K562 (cell line): ENCODE results near the gene DNAJC25. TPM values are rescaled to one million over a fixed set of nuclear protein-coding genes. Genes with fewer than 3 reads are reported as not detected.

ENCODE experiments used
- ATAC-seq: fragments of 200-7000 bp; cut with Tn5 transposase; 3 replicates; pipeline ENCODE4 v1.9.1; 2020; ENCODE audit warnings: moderate library complexity
- BruUV-seq: library from RNA; stranded (reverse); fragments of 400-500 nt; replicated peaks from 2 replicates; lab custom pipeline; 2021; lab: Mats Ljungman, UMichigan
- CTCF ChIA-PET: fragments of 300-600 bp; formaldehyde crosslinking; extraction: SDS; loops from one replicate; lab custom pipeline; 2021; ENCODE audit warnings: low intra/inter-chr PET ratio; lab: Yijun Ruan, JAX
- POLR2A ChIA-PET: fragments of 300-600, 350-650 bp; sonication (Branson Sonifier 250); formaldehyde crosslinking; extraction: SDS; loops from one replicate; lab custom pipeline; 2021; ENCODE audit warnings: antibody characterized with exemption, inconsistent platforms; lab: Yijun Ruan, JAX
- DNase-seq, 4 experiments: peaks; one replicate each; pipeline versions ENCODE4 v3.0.0 to v3.0.0-alpha.2; 2011 to 2018; ENCODE audit warnings: low spot score in 3 of 4, mixed read lengths in 3 of 4; ENCODE audit errors: extremely low read depth in 1 of 4
- FAIRE-seq: peaks from 2 replicates; lab custom pipeline; 2011; peaks lifted over from hg19 to GRCh38; lab: Jason Lieb, UNC
- H2AFZ ChIP-seq: 2 replicates; pipeline ENCODE4 v1.6.0; 2011; ENCODE audit warnings: low read depth, low read length, control low read depth, inconsistent platforms
- H3K27ac ChIP-seq: fragments of 200-600 bp; 3 replicates; pipeline ENCODE4 v1.8.0; 2011; ENCODE audit warnings: low read depth, mild to moderate bottlenecking, control low read depth, inconsistent platforms, low read length, moderate library complexity, mixed read lengths; ENCODE audit errors: extremely low read depth
- H3K27me3 ChIP-seq, 2 experiments: fragments of 300-600 bp in 1 of 2; 2 replicates in 1 of 2; 3 replicates in 1 of 2; pipeline versions ENCODE4 v1.6.0 to v1.8.0; 2011; ENCODE audit warnings: inconsistent platforms in 2 of 2, low read length in 2 of 2, mild to moderate bottlenecking in 1 of 2, mixed read lengths in 1 of 2, moderate library complexity in 1 of 2; ENCODE audit not compliant: control insufficient read depth in 2 of 2, insufficient read depth in 2 of 2
- H3K36me3 ChIP-seq: fragments of 300-600 bp; 3 replicates; pipeline ENCODE4 v1.8.0; 2011; ENCODE audit warnings: mild to moderate bottlenecking, low read length, inconsistent platforms; ENCODE audit not compliant: control insufficient read depth, insufficient read depth
- H3K4me1 ChIP-seq, 2 experiments: fragments of 200-600 bp in 1 of 2; replicated peaks in 1 of 2; 2 replicates in 1 of 2; 3 replicates in 1 of 2; pipeline versions ENCODE4 v1.5.1 to v1.8.0; 2011; ENCODE audit warnings: inconsistent platforms in 2 of 2, low read length in 2 of 2, mild to moderate bottlenecking in 1 of 2, mixed read lengths in 1 of 2, moderate library complexity in 1 of 2; ENCODE audit not compliant: control insufficient read depth in 2 of 2, insufficient read depth in 2 of 2
- H3K4me2 ChIP-seq: 2 replicates; pipeline ENCODE4 v1.6.1; 2011; ENCODE audit warnings: low read length, control low read depth, inconsistent platforms, mixed read lengths; ENCODE audit not compliant: insufficient read depth
- H3K4me3 ChIP-seq: fragments of 200-600 bp; sonication (generic), shearing (Covaris generic); 2 replicates; pipeline ENCODE4 v1.5.1; 2016; ENCODE audit warnings: control low read depth, inconsistent platforms
- H3K79me2 ChIP-seq: fragments of 200-600 bp; 3 replicates; pipeline ENCODE4 v1.8.0; 2011; ENCODE audit warnings: low read length, inconsistent platforms; ENCODE audit not compliant: control insufficient read depth, insufficient read depth
- H3K9ac ChIP-seq, 2 experiments: 2 replicates each; pipeline versions ENCODE4 v1.6.0 to v1.6.1; 2011; ENCODE audit warnings: low read depth in 2 of 2, low read length in 2 of 2, control low read depth in 1 of 2, inconsistent platforms in 1 of 2, mild to moderate bottlenecking in 1 of 2, mixed read lengths in 1 of 2; ENCODE audit not compliant: insufficient read depth in 1 of 2
- H3K9me1 ChIP-seq: one replicate; pipeline ENCODE4 v1.6.0; 2011; ENCODE audit warnings: inconsistent platforms, mild to moderate bottlenecking, low read length, moderate library complexity; ENCODE audit not compliant: control insufficient read depth, insufficient read depth
- H3K9me3 ChIP-seq: replicated peaks from 2 replicates; pipeline ENCODE4 v1.5.1; 2011; ENCODE audit warnings: low read depth, low read length, inconsistent platforms; ENCODE audit not compliant: control insufficient read depth, insufficient read depth
- H4K20me1 ChIP-seq: replicated peaks from 2 replicates; pipeline ENCODE4 v1.6.1; 2011; ENCODE audit warnings: low read length, inconsistent platforms, mixed read lengths; ENCODE audit not compliant: control insufficient read depth, insufficient read depth
- CBX3 ChIP-seq, 2 experiments: IDR thresholded peaks; 1 replicate in 1 of 2; 2 replicates in 1 of 2; pipeline ENCODE4 v1.6.1; 2012; ENCODE audit warnings: inconsistent platforms in 2 of 2, low read length in 2 of 2, borderline replicate concordance in 1 of 2, control low read depth in 1 of 2
- FOXA1 ChIP-seq: fragments of 450-650 bp; IDR thresholded peaks from 2 replicates; pipeline ENCODE4 v1.6.1; 2016; ENCODE audit warnings: mild to moderate bottlenecking, borderline replicate concordance
- HDAC6 ChIP-seq: IDR thresholded peaks from 2 replicates; pipeline ENCODE4 v1.6.1; 2012; ENCODE audit warnings: low read depth, mild to moderate bottlenecking, control low read depth, inconsistent platforms, low read length, moderate library complexity
- HEY1 ChIP-seq: fragments of 250-450 bp; sonication (Bioruptor Pico); IDR thresholded peaks from 2 replicates; pipeline ENCODE4 v1.5.0; 2020; ENCODE audit warnings: mild to moderate bottlenecking, moderate library complexity, borderline replicate concordance
- KLF10 ChIP-seq: fragments of 250-450 bp; sonication (Bioruptor Pico); IDR thresholded peaks from 2 replicates; pipeline ENCODE4 v1.6.1; 2021; ENCODE audit warnings: matching md5 sums
- MCM2 ChIP-seq: fragments of 450-650 bp; IDR thresholded peaks from 2 replicates; pipeline ENCODE4 v1.6.1; 2017; ENCODE audit warnings: low read depth, mild to moderate bottlenecking
- MED1 ChIP-seq: sonication (generic); formaldehyde crosslinking; IDR thresholded peaks from 2 replicates; pipeline ENCODE4 v1.8.1; 2023; ENCODE audit warnings: missing genetic modification reagents, borderline replicate concordance
- MEF2D ChIP-seq: conservative IDR thresholded peaks from 2 replicates; pipeline ENCODE4 v1.6.1; 2016; ENCODE audit warnings: low read depth, missing genetic modification characterization, missing compliant biosample characterization
- ZBTB11 ChIP-seq, 3 experiments: fragments of 200-800 bp in 1 of 3; fragments of 250-450 bp in 1 of 3; fragments of 450-650 bp in 1 of 3; sonication (Bioruptor Pico) in 1 of 3; sonication (Bioruptor generic) in 1 of 3; formaldehyde crosslinking in 1 of 3; IDR thresholded peaks; 2 replicates each; pipeline versions ENCODE4 v1.6.1 to v1.8.0; 2016 to 2022; ENCODE audit warnings: mild to moderate bottlenecking in 2 of 3, missing genetic modification characterization in 2 of 3, missing compliant biosample characterization in 1 of 3, moderate library complexity in 1 of 3
- ZEB2 ChIP-seq: fragments of 450-650 bp; IDR thresholded peaks from 2 replicates; pipeline ENCODE4 v1.6.1; 2016
- ZSCAN29 ChIP-seq: fragments of 450-650 bp; IDR thresholded peaks from 2 replicates; pipeline ENCODE4 v1.6.1; 2017
- WGBS: fragments of 100-300 bp; shearing (Covaris generic); methylation state at CpG from one replicate; pipeline ENCODE4 v1.1.6; 2016; ENCODE audit warnings: low coverage, mixed read lengths; ENCODE audit not compliant: insufficient coverage; ENCODE audit errors: missing lambda C conversion rate; 5-methylcytosine and 5-hydroxymethylcytosine counted together
- in situ Hi-C: fragments of 300-500 bp; cut with MboI; formaldehyde crosslinking; loops from 4 replicates; pipeline ENCODE4 v1.15.0; 2018; ENCODE audit warnings: inconsistent platforms, mixed read lengths
- intact Hi-C: fragments of 100-400 bp; cut with micrococcal nuclease; formaldehyde crosslinking; loops from 2 replicates; pipeline ENCODE4 v1.14.2; 2022
- polyA plus RNA-seq, 8 experiments: library from polyadenylated mRNA; depleted of rRNA in 4 of 8; stranded (reverse) in 5 of 8; unstranded in 3 of 8; fragments of >200 nt; fragmentation: Nextera tagmentation in 2 of 8; fragmentation: Illumina TruSeq in 1 of 8; extraction: Ambion mirVana in 2 of 8; extraction: Trizol in 1 of 8; gene quantifications; 2 replicates each; pipeline versions ENCODE4 v1.2.1 to v1.2.3, GENCODE V29; 2011 to 2014; ENCODE audit warnings: inconsistent platforms in 1 of 8, missing spikeins in 1 of 8
- total RNA-seq, 7 experiments: library from RNA; depleted of rRNA in 6 of 7; stranded (reverse); fragments of >200 nt in 6 of 7; fragmentation: Illumina TruSeq in 2 of 7; extraction: Trizol in 2 of 7; gene quantifications; 2 replicates each; pipeline versions ENCODE4 v1.2.1 to v1.2.3, GENCODE V29; 2011 to 2021; ENCODE audit warnings: low replicate concordance in 1 of 7

The DNAJC25 gene
- total and polyA plus RNA-seq, 9 of the 15 experiments (the other 6 are each of a cell fraction or from before 2014, with no cell fraction given), result 3.7 to 11.2 (median 7.1) TPM

- intact Hi-C loops (no loop called here), in situ Hi-C loops (no loop called here)
- Histone ChIP-seq H3K79me2 (no peaks in the 10 kb centered on the region), H2AFZ (no peak overlapping the region), H3K4me2 (no peak overlapping the region), H3K4me1 (no peaks in the 10 kb centered on the region; a peak in 1 of 5 replicates), H3K27me3 (peaks cover 31 to 37% of the 10 kb centered on the region in 2 experiments), H3K36me3 (no peaks in the 10 kb centered on the region), H3K9ac (no peak overlapping the region), H3K9me1 (no peaks in the 10 kb centered on the region), H3K4me3 (no peak overlapping the region), H4K20me1 (no peaks in the 10 kb centered on the region), H3K9me3 (no peaks in the 10 kb centered on the region), H3K27ac (no peak overlapping the region)
- DNase-seq (no peak), ATAC-seq (no peak), FAIRE-seq (no peak)
- no peak for TF ChIP-seq ZSCAN29
- no peak for TF ChIP-seq MCM2
- TF ChIP-seq CBX3 (IDR thresholded peaks at IDR 0.05; ENCODE audit: borderline replicate concordance in 1 of 2, low read length in 2 of 2), result no peak
- no peak for TF ChIP-seq MEF2D (tag)
- no peak for TF ChIP-seq MED1 (CRISPR knock-in tag)
- TF ChIP-seq HEY1 (CRISPR knock-in tag), result no peak
- TF ChIP-seq KLF10 (CRISPR knock-in tag), result no peak
- BruUV-seq, result no TSS peak
- WGBS, result 15% methylated on average over 9 of the region's 9 CpGs
- CTCF ChIA-PET, result no interaction called here
- POLR2A ChIA-PET, result no interaction called here
These were observed 26.0 kb upstream of the DNAJC25 start for GRCh38 chr9:111605041-111605559.

- TF ChIP-seq ZEB2, result no peak
- TF ChIP-seq ZBTB11 (CRISPR knock-in tag; IDR thresholded peaks at IDR 0.05), result no peak
- no peak for TF ChIP-seq HDAC6
- no peak for TF ChIP-seq FOXA1
- Histone ChIP-seq H3K9me1 (no peaks in the 10 kb centered on the region), H3K9ac (no peak overlapping the region), H3K36me3 (no peaks in the 10 kb centered on the region), H3K4me1 (no peaks in the 10 kb centered on the region), H3K27me3 (peaks cover 39 to 44% of the 10 kb centered on the region in 2 experiments), H3K4me2 (no peak overlapping the region), H3K4me3 (no peak overlapping the region), H3K79me2 (no peaks in the 10 kb centered on the region), H3K27ac (no peak overlapping the region), H4K20me1 (no peaks in the 10 kb centered on the region), H2AFZ (no peak overlapping the region), H3K9me3 (no peaks in the 10 kb centered on the region)
- WGBS, result 0% methylated on average over 5 of the region's 5 CpGs
- ChIA-PET POLR2A (interaction anchor here (0.6 kb wide), 1 partner anchor 32 kb away, joined by 3 read pairs; no protein-coding TSS in a partner anchor), CTCF (no interaction called here)
- in situ Hi-C loops (no loop called here), intact Hi-C loops (no loop called here)
- ATAC-seq (no peak), FAIRE-seq (no peak), DNase-seq (no peak)
- BruUV-seq, result no TSS peak
These were observed 21.0 kb upstream of the DNAJC25 start for GRCh38 chr9:111610149-111610548.
